Testis (tissue), 3 donors: Measurements from ENCODE around the gene TUBG2. TPM values are rescaled to one million over a fixed set of nuclear protein-coding genes. Genes with fewer than 3 reads are reported as not detected.

Experiments used
- DNase-seq: peaks from one replicate; pipeline ENCODE4 v3.0.0-alpha.2; 2019
- H3K27ac ChIP-seq, 2 donors: fragments of 200-600 bp; sonication (generic); one replicate each; pipeline ENCODE4 v1.5.1; 2019
- H3K27me3 ChIP-seq: fragments of 200-600 bp; sonication (generic); one replicate; pipeline ENCODE4 v1.5.1; 2019
- H3K36me3 ChIP-seq: fragments of 200-600 bp; sonication (generic); one replicate; pipeline ENCODE4 v1.5.1; 2017; ENCODE audit warnings: low read depth; ENCODE audit errors: missing control alignments
- H3K4me1 ChIP-seq: fragments of 200-600 bp; sonication (generic); one replicate; pipeline ENCODE4 v1.5.1; 2019
- H3K4me3 ChIP-seq, 2 donors: fragments of 200-600 bp; sonication (generic); one replicate each; pipeline ENCODE4 v1.5.1; 2017 to 2019
- H3K9me3 ChIP-seq: fragments of 200-600 bp; sonication (generic); one replicate; pipeline ENCODE4 v1.5.1; 2017
- CTCF ChIP-seq, 3 experiments: fragments of 450-650 bp in 2 of 3; fragments of 200-600 bp in 1 of 3; sonication (generic) in 1 of 3; IDR thresholded peaks; one replicate each; pipeline ENCODE4 v1.5.1; 2016 to 2019; ENCODE audit warnings: antibody characterized with exemption in 3 of 3, mild to moderate bottlenecking in 2 of 3, moderate library complexity in 1 of 3
- POLR2A ChIP-seq: fragments of 450-650 bp; IDR thresholded peaks from one replicate; pipeline ENCODE4 v1.6.1; 2017; ENCODE audit warnings: antibody characterized with exemption, mild to moderate bottlenecking, moderate library complexity
- WGBS, 2 donors: methylation state at CpG; one replicate each; pipeline ENCODE4 v1.1.5; 2018; 5-methylcytosine and 5-hydroxymethylcytosine counted together
- intact Hi-C: fragments of 100-400 bp; cut with DNase I; formaldehyde crosslinking; loops from one replicate; pipeline ENCODE4 v1.15.1; 2023; ENCODE audit warnings: low total_unique reads
- polyA plus RNA-seq: library from polyadenylated mRNA; stranded (reverse); fragments of 350-450 nt; fragmentation: Illumina TruSeq; extraction: RNeasy Lipid Tissue Mini Kit (QIAGEN cat#74804); gene quantifications from one replicate; pipeline ENCODE4 v1.2.3, GENCODE V29; 2014; ENCODE audit warnings: low read depth, low replicate concordance; ENCODE audit not compliant: insufficient read depth
- total RNA-seq, 2 donors: library from RNA; depleted of rRNA; stranded (reverse); fragments of >200 nt; gene quantifications; one replicate each; pipeline ENCODE4 v1.2.3, GENCODE V29; 2016

Gene TUBG2
- total and polyA plus RNA-seq, 3 donors from 2014 or later, result 30.6 to 57.5 (median 50.4) TPM

DNA sequence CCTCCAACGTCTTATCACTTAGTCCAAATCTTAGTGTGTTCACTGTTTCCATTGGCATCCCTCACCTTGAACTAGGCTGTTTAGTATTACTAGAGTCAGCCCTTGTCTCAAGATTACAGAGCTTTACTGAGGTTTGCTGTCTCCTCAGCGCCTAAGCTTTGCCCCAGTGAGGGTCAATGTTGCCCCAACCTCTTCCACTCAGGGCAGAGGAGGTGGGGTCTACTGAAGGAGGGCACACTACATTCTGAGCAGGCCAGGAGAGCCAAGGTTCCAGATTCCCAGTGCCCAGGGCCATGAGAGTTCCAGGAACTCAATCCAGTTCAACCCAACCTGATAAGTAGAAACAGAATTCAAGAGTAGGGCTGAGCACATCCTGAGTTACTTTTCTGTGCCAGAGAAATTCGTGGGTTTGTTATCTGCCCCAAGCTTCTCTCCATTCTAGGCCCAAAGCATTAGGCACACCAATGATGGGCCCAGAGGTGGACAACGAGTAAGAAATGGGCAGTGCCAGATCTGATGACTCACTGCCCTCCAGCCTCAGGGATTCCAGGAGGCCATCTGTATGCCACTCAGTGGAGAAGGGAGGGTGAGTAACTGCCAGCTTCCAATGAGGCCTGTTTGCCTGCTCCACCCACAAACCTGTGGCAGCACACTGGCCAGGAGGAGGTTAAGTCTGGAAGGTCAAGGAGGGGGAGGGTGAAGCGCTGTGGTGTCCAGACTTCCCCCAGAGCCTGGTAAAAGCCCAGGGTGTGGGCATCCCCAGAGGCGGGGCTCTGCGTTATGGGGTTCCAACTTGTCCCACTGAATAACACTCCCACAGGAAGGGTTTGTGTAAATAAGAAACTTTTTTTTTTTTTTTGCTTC lies 8.2 kb downstream of the TUBG2 start:
- Histone ChIP-seq H3K4me3 (no peak overlapping the region), H3K27ac (peak overlapping the region; percentile 47 to 74), H3K27me3 (no peaks in the 10 kb centered on the region), H3K9me3 (no peaks in the 10 kb centered on the region), H3K36me3 (no peaks in the 10 kb centered on the region), H3K4me1 (peaks cover 51% of the 10 kb centered on the region)
- intact Hi-C loops, result no loop called here
- TF ChIP-seq CTCF (IDR thresholded peaks at IDR 0.05) (no peak), POLR2A (no peak)
- DNase-seq, result no peak
- WGBS, 2 donors, result 34 to 39% methylated on average over 7 of the region's 7 CpGs

GRCh38 chr17:42669705-42669976 lies 10.6 kb downstream of the TUBG2 start:
- H3K4me3 ChIP-seq, result no peak overlapping the region
- DNase-seq, result no peak
- H3K27me3 ChIP-seq, result no peaks in the 10 kb centered on the region
- TF ChIP-seq CTCF (IDR thresholded peaks at IDR 0.05), result no peak
- no peak for TF ChIP-seq POLR2A
- H3K36me3 ChIP-seq, result no peaks in the 10 kb centered on the region
- peaks cover 74% of the 10 kb centered on the region for H3K4me1 ChIP-seq
- H3K27ac ChIP-seq, result peak overlapping the region in 1 of 2 donors; percentile 41
- intact Hi-C loops, result no loop called here
- WGBS, 2 donors, result 50 to 73% methylated on average over 1 to 8 of the region's 12 CpGs
- no peaks in the 10 kb centered on the region for H3K9me3 ChIP-seq

GRCh38 chr17:42669977-42670788 lies 11.1 kb downstream of the TUBG2 start:
- WGBS, 2 donors, result 61 to 70% methylated on average over 55 to 66 of the region's 87 CpGs
- H3K4me1 ChIP-seq, result peaks cover 79% of the 10 kb centered on the region
- H3K27ac ChIP-seq, result peak overlapping the region; percentile 41 to 44
- TF ChIP-seq CTCF (IDR thresholded peaks at IDR 0.05), result no peak
- no peak for TF ChIP-seq POLR2A
- H3K9me3 ChIP-seq, result no peaks in the 10 kb centered on the region
- peak; percentile 37 for DNase-seq
- H3K36me3 ChIP-seq, result no peaks in the 10 kb centered on the region
- H3K4me3 ChIP-seq, result peak overlapping the region in 1 of 2 donors; percentile 39
- no peaks in the 10 kb centered on the region for H3K27me3 ChIP-seq
- intact Hi-C loops, result loop anchor here (10.0 kb wide), 1 partner anchor 95 kb away; the partner anchor contains the start of gene PSMC3IP

DNA sequence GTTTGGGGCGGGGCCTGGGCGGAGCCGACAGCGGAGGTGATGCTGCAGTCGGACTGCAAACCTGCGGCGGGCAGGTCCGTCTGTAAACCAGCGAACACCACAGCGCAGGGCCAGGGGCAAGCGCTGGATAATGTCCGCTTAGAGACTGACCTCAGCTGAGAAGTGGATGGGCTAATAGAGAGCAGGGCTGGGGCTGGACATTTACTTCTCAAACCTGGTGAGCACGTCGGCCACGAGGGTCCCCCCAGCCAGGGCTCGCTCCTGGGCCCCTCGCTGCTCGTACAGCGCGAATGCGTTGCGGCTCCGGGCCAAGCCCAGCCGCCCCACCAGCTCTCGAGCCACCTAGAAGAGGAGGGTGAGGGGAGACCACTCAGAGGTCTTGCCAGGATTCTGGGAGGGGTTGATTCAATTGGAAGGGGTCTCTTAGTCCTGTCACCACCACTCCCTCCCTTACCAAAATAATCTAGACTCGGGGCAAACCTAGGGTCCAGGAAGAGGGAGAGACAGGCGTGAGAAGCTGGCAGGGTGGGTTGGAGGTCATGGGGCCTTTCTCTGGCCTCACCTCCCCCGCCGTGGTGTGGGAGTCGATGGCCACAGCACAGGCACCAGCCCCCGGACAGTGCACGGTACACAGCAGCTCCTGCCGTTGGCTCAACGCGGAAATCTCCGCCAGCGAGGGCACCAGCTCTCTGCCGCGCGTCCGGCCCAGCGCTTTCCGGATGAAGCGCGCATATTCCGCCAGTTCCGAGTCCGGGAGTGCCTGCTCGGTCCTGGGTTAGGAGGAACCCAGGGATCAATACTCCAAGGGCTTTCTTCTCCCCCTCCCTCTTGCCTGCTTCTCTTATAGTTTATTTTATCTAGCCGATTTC lies 11.9 kb downstream of the TUBG2 start:
- no peak for TF ChIP-seq CTCF (IDR thresholded peaks at IDR 0.05)
- TF ChIP-seq POLR2A, result no peak
- DNase-seq, result peak; percentile 90
- Histone ChIP-seq H3K27me3 (no peaks in the 10 kb centered on the region), H3K9me3 (no peaks in the 10 kb centered on the region), H3K36me3 (no peaks in the 10 kb centered on the region), H3K27ac (peak overlapping the region; percentile 41 to 44), H3K4me3 (peak overlapping the region in 1 of 2 donors; percentile 39), H3K4me1 (peaks cover 80% of the 10 kb centered on the region)
- WGBS, 2 donors, result 54 to 61% methylated on average over 26 to 50 of the region's 50 CpGs
- intact Hi-C loops, result loop anchor here (10.0 kb wide), 1 partner anchor 96 kb away; the partner anchor contains the start of gene PSMC3IP
